ENCODE data around the gene MRPS18B. TPM values are rescaled to one million over a fixed set of nuclear protein-coding genes. Genes with fewer than 3 reads are reported as not detected.

The MRPS18B gene
- total and polyA plus RNA-seq, 2 of the 13 experiments (the other 11 are each of a cell fraction or from before 2014, with no cell fraction given): 125 to 131 TPM

DNA sequence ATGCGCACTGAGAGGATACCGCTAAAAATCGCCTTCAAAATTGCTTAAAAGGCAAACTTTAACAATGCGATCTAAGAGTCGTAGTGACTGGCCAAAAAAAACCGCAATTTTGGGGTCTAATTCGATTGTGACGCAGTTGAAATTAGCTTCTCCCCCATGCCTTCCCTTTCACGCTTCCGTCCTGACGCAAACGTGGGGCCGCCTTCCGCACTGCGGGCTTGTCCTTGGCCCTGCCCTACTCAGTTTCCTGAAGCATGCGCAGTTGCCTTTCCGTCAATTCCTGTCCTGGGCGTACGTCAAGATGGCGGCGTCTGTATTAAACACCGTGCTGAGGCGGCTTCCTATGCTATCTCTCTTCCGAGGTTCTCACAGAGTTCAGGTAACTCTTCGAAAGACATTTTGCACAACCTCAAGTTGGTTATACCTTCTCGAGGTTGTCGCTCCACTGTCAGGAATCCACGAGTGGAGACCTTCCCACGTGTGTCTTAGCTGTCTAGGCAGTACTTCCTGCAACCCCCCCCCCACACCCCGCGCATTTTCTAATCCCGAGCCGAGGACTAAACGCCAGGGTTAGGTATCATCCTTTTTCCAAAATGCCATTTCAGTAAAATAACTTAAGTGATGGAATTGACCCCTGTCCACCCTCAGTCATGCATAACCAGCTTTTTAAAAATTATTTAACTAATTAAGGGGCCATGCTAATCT is at the start of gene MRPS18B (continued):
- TF ChIP-seq TFDP1 (CRISPR knock-in tag; IDR thresholded peaks at IDR 0.05; ENCODE audit: borderline replicate concordance) (peak; percentile 31; the same call in 1 of the 2 replicates), MAFF (IDR thresholded peaks at IDR 0.05; ENCODE audit: low read depth, low read length) (peak; percentile 58), NFRKB (IDR thresholded peaks at IDR 0.05) (peak; percentile 10; the same call in 1 of the 2 replicates), ZNF672 (CRISPR knock-in tag; IDR thresholded peaks at IDR 0.05) (no peak), FLYWCH1 (CRISPR knock-in tag; IDR thresholded peaks at IDR 0.05) (0 out of 2 replicates have a peak, but pooled peaks have one; percentile 66), CBFB (CRISPR knock-in tag; IDR thresholded peaks at IDR 0.05) (no peak; the same call in 1 of the 2 replicates), SOX13 (IDR thresholded peaks at IDR 0.05) (peak; percentile 46; the same call in 1 of the 2 replicates), SOX13 (CRISPR knock-in tag; conservative IDR thresholded peaks at IDR 0.05 in 1 of 2, IDR thresholded peaks at IDR 0.05 in 1 of 2) (peak in 1 of 2 experiments; percentile 36; a peak in 1 of 4 replicates), NFKB2 (CRISPR knock-in tag; IDR thresholded peaks at IDR 0.05; ENCODE audit: borderline replicate concordance) (no peak), ZNF607 (CRISPR knock-in tag; IDR thresholded peaks at IDR 0.05; ENCODE audit: borderline replicate concordance) (0 out of 2 replicates have a peak, but pooled peaks have one; percentile 19), ZNF891 (CRISPR knock-in tag; IDR thresholded peaks at IDR 0.05) (peak; percentile 91), ZNF850 (CRISPR knock-in tag; conservative IDR thresholded peaks at IDR 0.05) (no peak), KDM5A (IDR thresholded peaks at IDR 0.05; ENCODE audit: borderline replicate concordance, low read length) (peak; percentile 95), ZNF230 (CRISPR knock-in tag; IDR thresholded peaks at IDR 0.05) (no peak), CTCF (CRISPR knock-in tag; IDR thresholded peaks at IDR 0.05) (no peak), ZNF776 (CRISPR knock-in tag; IDR thresholded peaks at IDR 0.05) (no peak; the same call in 1 of the 2 replicates), GABPA (IDR thresholded peaks at IDR 0.05; ENCODE audit: low read depth, low read length) (no peak), GABPA (CRISPR knock-in tag; IDR thresholded peaks at IDR 0.05; ENCODE audit: low read depth) (peak; percentile 83), ZFY (CRISPR knock-in tag; IDR thresholded peaks at IDR 0.05) (peak; percentile 62), RARG (CRISPR knock-in tag; IDR thresholded peaks at IDR 0.05; ENCODE audit: low read depth) (no peak), PLRG1 (conservative IDR thresholded peaks at IDR 0.05) (no peak)
- TF ChIP-seq, protein P1, sequence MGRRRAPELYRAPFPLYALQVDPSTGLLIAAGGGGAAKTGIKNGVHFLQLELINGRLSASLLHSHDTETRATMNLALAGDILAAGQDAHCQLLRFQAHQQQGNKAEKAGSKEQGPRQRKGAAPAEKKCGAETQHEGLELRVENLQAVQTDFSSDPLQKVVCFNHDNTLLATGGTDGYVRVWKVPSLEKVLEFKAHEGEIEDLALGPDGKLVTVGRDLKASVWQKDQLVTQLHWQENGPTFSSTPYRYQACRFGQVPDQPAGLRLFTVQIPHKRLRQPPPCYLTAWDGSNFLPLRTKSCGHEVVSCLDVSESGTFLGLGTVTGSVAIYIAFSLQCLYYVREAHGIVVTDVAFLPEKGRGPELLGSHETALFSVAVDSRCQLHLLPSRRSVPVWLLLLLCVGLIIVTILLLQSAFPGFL (CRISPR knock-in tag; IDR thresholded peaks at IDR 0.05): no peak
- TF ChIP-seq, protein P2, sequence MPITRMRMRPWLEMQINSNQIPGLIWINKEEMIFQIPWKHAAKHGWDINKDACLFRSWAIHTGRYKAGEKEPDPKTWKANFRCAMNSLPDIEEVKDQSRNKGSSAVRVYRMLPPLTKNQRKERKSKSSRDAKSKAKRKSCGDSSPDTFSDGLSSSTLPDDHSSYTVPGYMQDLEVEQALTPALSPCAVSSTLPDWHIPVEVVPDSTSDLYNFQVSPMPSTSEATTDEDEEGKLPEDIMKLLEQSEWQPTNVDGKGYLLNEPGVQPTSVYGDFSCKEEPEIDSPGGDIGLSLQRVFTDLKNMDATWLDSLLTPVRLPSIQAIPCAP (CRISPR knock-in tag; IDR thresholded peaks at IDR 0.05; ENCODE audit: low read depth): no peak
- TF ChIP-seq, protein P3, sequence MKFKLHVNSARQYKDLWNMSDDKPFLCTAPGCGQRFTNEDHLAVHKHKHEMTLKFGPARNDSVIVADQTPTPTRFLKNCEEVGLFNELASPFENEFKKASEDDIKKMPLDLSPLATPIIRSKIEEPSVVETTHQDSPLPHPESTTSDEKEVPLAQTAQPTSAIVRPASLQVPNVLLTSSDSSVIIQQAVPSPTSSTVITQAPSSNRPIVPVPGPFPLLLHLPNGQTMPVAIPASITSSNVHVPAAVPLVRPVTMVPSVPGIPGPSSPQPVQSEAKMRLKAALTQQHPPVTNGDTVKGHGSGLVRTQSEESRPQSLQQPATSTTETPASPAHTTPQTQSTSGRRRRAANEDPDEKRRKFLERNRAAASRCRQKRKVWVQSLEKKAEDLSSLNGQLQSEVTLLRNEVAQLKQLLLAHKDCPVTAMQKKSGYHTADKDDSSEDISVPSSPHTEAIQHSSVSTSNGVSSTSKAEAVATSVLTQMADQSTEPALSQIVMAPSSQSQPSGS (CRISPR knock-in tag; IDR thresholded peaks at IDR 0.05): 0 out of 2 replicates have a peak, but pooled peaks have one; percentile 19

Data from HepG2 (cell line).